Keratinocyte (primary cell): Measurements from ENCODE around the gene WDR70. TPM values are rescaled to one million over a fixed set of nuclear protein-coding genes. Genes with fewer than 3 reads are reported as not detected.

Source experiments
- DNase-seq: peaks from one replicate; pipeline ENCODE4 v3.0.0-alpha.2; 2011; ENCODE audit warnings: low read depth, missing footprints, low spot score
- FAIRE-seq: peaks from 2 replicates; lab custom pipeline; 2011; peaks lifted over from hg19 to GRCh38; lab: Jason Lieb, UNC
- H2AFZ ChIP-seq: 2 replicates; pipeline ENCODE4 v1.6.0; 2012; ENCODE audit warnings: low read length, control low read depth, inconsistent platforms; ENCODE audit not compliant: control insufficient read depth
- H3K27ac ChIP-seq: 2 replicates; pipeline ENCODE4 v1.5.1; 2011; ENCODE audit warnings: low read length; ENCODE audit not compliant: control insufficient read depth, insufficient read depth
- H3K27me3 ChIP-seq: 3 replicates; pipeline ENCODE4 v1.6.0; 2011; ENCODE audit warnings: low read length; ENCODE audit not compliant: control insufficient read depth, insufficient read depth; ENCODE audit errors: extremely low read depth
- H3K36me3 ChIP-seq, 2 experiments: 2 replicates in 1 of 2; 3 replicates in 1 of 2; pipeline ENCODE4 v1.5.1; 2011; ENCODE audit warnings: low read length in 2 of 2, mild to moderate bottlenecking in 1 of 2; ENCODE audit not compliant: control insufficient read depth in 2 of 2, insufficient read depth in 2 of 2; ENCODE audit errors: extremely low read depth in 1 of 2
- H3K4me1 ChIP-seq: 3 replicates; pipeline ENCODE4 v1.5.1; 2011; ENCODE audit warnings: low read length; ENCODE audit not compliant: control insufficient read depth, insufficient read depth; ENCODE audit errors: extremely low read depth
- H3K4me2 ChIP-seq: 3 replicates; pipeline ENCODE4 v1.6.0; 2011; ENCODE audit warnings: low read depth, low read length; ENCODE audit not compliant: control insufficient read depth, insufficient read depth; ENCODE audit errors: extremely low read depth
- H3K4me3 ChIP-seq, 3 experiments: fragments of 200-600 bp in 1 of 3; sonication (generic) in 1 of 3; 2 replicates in 2 of 3; 3 replicates in 1 of 3; pipeline ENCODE4 v1.5.1; 2011 to 2016; ENCODE audit warnings: low read length in 3 of 3, mild to moderate bottlenecking in 3 of 3, control low read depth in 2 of 3, inconsistent platforms in 1 of 3, low read depth in 1 of 3, mixed read lengths in 1 of 3, mixed run types in 1 of 3, moderate library complexity in 1 of 3; ENCODE audit not compliant: control insufficient read depth in 2 of 3, insufficient read depth in 2 of 3; ENCODE audit errors: extremely low read depth in 1 of 3
- H3K79me2 ChIP-seq: 2 replicates; pipeline ENCODE4 v1.6.0; 2012; ENCODE audit warnings: low read length; ENCODE audit not compliant: control insufficient read depth, insufficient read depth
- H3K9ac ChIP-seq: 3 replicates; pipeline ENCODE4 v1.6.0; 2011; ENCODE audit warnings: low read length; ENCODE audit not compliant: control insufficient read depth, insufficient read depth; ENCODE audit errors: extremely low read depth
- H3K9me1 ChIP-seq: 3 replicates; pipeline ENCODE4 v1.6.0; 2011; ENCODE audit warnings: low read length; ENCODE audit not compliant: control insufficient read depth, insufficient read depth; ENCODE audit errors: extremely low read depth
- H3K9me3 ChIP-seq: 2 replicates; pipeline ENCODE4 v1.5.1; 2012; ENCODE audit warnings: low read depth, low read length; ENCODE audit not compliant: control insufficient read depth
- H4K20me1 ChIP-seq: 3 replicates; pipeline ENCODE4 v1.6.0; 2011; ENCODE audit warnings: low read length; ENCODE audit not compliant: control insufficient read depth, insufficient read depth; ENCODE audit errors: extremely low read depth
- EZH2 ChIP-seq: IDR thresholded peaks from one replicate; pipeline ENCODE4 v1.6.1; 2012; ENCODE audit warnings: inconsistent platforms, mild to moderate bottlenecking, low read length, moderate library complexity
- dilution Hi-C: fragments of 300-500 bp; cut with MboI; formaldehyde crosslinking; loops from one replicate; pipeline ENCODE4 v1.7.0; 2020; ENCODE audit warnings: low sequenced_read_pairs; ENCODE audit not compliant: extremely low pct_ligation_motif_present
- polyA plus RNA-seq, 5 experiments: library from polyadenylated mRNA; depleted of rRNA in 3 of 5; stranded (reverse) in 3 of 5; stranded (forward) in 1 of 5; unstranded in 1 of 5; fragments of >200 nt; gene quantifications; 1 replicate in 1 of 5; 2 replicates in 3 of 5; 3 replicates in 1 of 5; pipeline versions ENCODE4 v1.2.1 to v1.2.3, GENCODE V29; 2011 to 2012; ENCODE audit warnings: missing spikeins in 2 of 5, low read depth in 1 of 5, low replicate concordance in 1 of 5
- TF ChIP-seq, protein P1 (sequence below), 3 experiments: IDR thresholded peaks in 1 of 3; conservative IDR thresholded peaks in 1 of 3; optimal IDR thresholded peaks in 1 of 3; 2 replicates in 2 of 3; 3 replicates in 1 of 3; pipeline versions ENCODE3 to v1.5.1; 2011; ENCODE audit warnings: low read length in 3 of 3, mild to moderate bottlenecking in 3 of 3, moderate library complexity in 2 of 3, control low read depth in 1 of 3, inconsistent platforms in 1 of 3; ENCODE audit not compliant: insufficient read depth in 2 of 3; ENCODE audit errors: extremely low read depth in 1 of 3

The WDR70 gene
- polyA plus RNA-seq, 1 donor (not counting 4 experiments of a cell fraction or from before 2014, with no cell fraction given): 25.1 TPM

DNA sequence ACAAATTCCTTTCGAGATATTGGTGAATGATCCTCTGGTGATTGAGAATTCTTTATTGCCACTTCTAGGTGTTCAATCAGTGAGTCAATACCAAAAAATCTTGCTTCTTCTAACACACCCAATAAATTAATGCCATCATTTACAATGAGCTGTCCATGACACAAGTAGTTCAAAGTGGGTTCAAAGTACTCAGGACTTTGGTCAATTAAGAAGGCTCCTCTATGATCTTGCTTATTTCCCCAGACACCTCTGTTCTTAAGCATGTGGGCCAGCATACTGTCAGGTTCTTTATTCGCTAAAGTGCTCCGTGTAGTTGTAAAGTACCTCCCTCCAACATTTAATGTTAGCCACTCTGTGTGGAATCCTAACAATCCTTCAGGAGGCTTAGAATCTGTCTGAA lies 127.1 kb downstream of the WDR70 start:
- no peaks in the 10 kb centered on the region for H3K79me2 ChIP-seq
- H3K9ac ChIP-seq: no peak overlapping the region
- H2AFZ ChIP-seq: no peak overlapping the region
- no peaks in the 10 kb centered on the region for H3K27me3 ChIP-seq
- H3K9me3 ChIP-seq: no peaks in the 10 kb centered on the region
- no peaks in the 10 kb centered on the region for H3K4me1 ChIP-seq
- H3K4me2 ChIP-seq: no peak overlapping the region
- TF ChIP-seq EZH2: no peak
- TF ChIP-seq, protein P1, sequence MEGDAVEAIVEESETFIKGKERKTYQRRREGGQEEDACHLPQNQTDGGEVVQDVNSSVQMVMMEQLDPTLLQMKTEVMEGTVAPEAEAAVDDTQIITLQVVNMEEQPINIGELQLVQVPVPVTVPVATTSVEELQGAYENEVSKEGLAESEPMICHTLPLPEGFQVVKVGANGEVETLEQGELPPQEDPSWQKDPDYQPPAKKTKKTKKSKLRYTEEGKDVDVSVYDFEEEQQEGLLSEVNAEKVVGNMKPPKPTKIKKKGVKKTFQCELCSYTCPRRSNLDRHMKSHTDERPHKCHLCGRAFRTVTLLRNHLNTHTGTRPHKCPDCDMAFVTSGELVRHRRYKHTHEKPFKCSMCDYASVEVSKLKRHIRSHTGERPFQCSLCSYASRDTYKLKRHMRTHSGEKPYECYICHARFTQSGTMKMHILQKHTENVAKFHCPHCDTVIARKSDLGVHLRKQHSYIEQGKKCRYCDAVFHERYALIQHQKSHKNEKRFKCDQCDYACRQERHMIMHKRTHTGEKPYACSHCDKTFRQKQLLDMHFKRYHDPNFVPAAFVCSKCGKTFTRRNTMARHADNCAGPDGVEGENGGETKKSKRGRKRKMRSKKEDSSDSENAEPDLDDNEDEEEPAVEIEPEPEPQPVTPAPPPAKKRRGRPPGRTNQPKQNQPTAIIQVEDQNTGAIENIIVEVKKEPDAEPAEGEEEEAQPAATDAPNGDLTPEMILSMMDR (optimal IDR thresholded peaks at IDR 0.05 in 1 of 3, IDR thresholded peaks at IDR 0.05 in 1 of 3, conservative IDR thresholded peaks at IDR 0.05 in 1 of 3; ENCODE audit: extremely low read depth in 1 of 3, insufficient read depth in 2 of 3, low read length in 3 of 3): no peak
- H3K9me1 ChIP-seq: no peaks in the 10 kb centered on the region
- DNase-seq (no peak), FAIRE-seq (no peak)
- H4K20me1 ChIP-seq: no peaks in the 10 kb centered on the region
- no peaks in the 10 kb centered on the region for H3K36me3 ChIP-seq
- no peak overlapping the region for H3K4me3 ChIP-seq
- dilution Hi-C loops: no loop called here
- no peak overlapping the region for H3K27ac ChIP-seq

DNA sequence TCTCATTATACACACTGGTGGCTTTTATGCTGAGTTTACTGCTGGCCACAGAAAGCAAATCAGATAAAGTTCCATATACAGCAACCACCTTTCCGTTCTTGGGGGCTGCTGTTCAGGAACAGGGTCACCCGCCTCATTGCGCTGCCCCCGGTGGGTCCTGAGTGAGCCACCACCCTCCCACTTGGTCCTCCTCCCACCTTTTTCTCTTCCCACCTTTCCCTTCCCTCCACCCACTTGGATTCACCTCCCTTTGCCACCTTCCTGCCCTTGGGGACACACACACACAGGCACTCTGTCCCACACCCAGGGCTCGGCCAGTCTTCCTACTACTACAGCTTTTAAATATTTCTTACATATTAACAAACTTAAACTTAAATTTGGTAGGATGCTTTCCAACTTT lies 127.6 kb downstream of the WDR70 start:
- H3K9me3 ChIP-seq: no peaks in the 10 kb centered on the region
- no peaks in the 10 kb centered on the region for H3K4me1 ChIP-seq
- H3K9me1 ChIP-seq: no peaks in the 10 kb centered on the region
- DNase-seq: no peak
- TF ChIP-seq, protein P1 (optimal IDR thresholded peaks at IDR 0.05 in 1 of 3, IDR thresholded peaks at IDR 0.05 in 1 of 3, conservative IDR thresholded peaks at IDR 0.05 in 1 of 3; ENCODE audit: extremely low read depth in 1 of 3, insufficient read depth in 2 of 3, low read length in 3 of 3): no peak
- no peak for TF ChIP-seq EZH2
- H3K79me2 ChIP-seq: no peaks in the 10 kb centered on the region
- H4K20me1 ChIP-seq: no peaks in the 10 kb centered on the region
- H3K4me3 ChIP-seq: no peak overlapping the region
- no peak overlapping the region for H3K9ac ChIP-seq
- no peaks in the 10 kb centered on the region for H3K27me3 ChIP-seq
- dilution Hi-C loops: no loop called here
- no peak for FAIRE-seq
- H3K27ac ChIP-seq: no peak overlapping the region
- H3K4me2 ChIP-seq: no peak overlapping the region
- no peak overlapping the region for H2AFZ ChIP-seq
- no peaks in the 10 kb centered on the region for H3K36me3 ChIP-seq
